SW480 (cell line): ENCODE data around the gene GAK.
A peak's percentile ranks its signal among the peaks of the same experiment; 100 is the strongest.
"Not testable (repeated sequence)": the region's sequence is repeated elsewhere in the genome, so short reads cannot be mapped to it uniquely, and the experiment has no call there.

Experiments used
- DNase-seq: peaks from one replicate; pipeline ENCODE4 v3.0.0-alpha.2; 2016; ENCODE audit warnings: low spot score

GAK gene

GRCh38 chr4:931960-932712, at the start of gene GAK, which contains the start of gene TMEM175:
GAK (minus strand) TSS chr4:932316; CDS start chr4:932187, 129 bp downstream.
TMEM175 (plus strand) TSS chr4:932460; CDS start chr4:947740, 15,280 bp downstream.
- peak; percentile 89 for DNase-seq

GRCh38 chr4:978957-979701, 47.0 kb upstream of the GAK start:
- DNase-seq, result no peak

- not testable (repeated sequence) for DNase-seq
Measured at GRCh38 chr4:976016-976415, 43.9 kb upstream of the GAK start.

- DNase-seq, result no peak
Measured at GRCh38 chr4:974668-975067, 42.6 kb upstream of the GAK start.

- DNase-seq, result peak; percentile 57
Measured at GRCh38 chr4:973431-974397, 41.6 kb upstream of the GAK start, which contains the start of gene DGKQ. DGKQ (minus strand) TSS chr4:973569; CDS start chr4:973482, 87 bp downstream.

- no peak for DNase-seq
Measured at GRCh38 chr4:972651-973424, 40.7 kb upstream of the GAK start.

- DNase-seq, result no peak
Measured at GRCh38 chr4:971666-972500, 39.8 kb upstream of the GAK start.

- DNase-seq, result no peak
Measured at GRCh38 chr4:970854-971520, 38.9 kb upstream of the GAK start.

GRCh38 chr4:970046-970745, 38.1 kb upstream of the GAK start:
- no peak for DNase-seq

GRCh38 chr4:968621-969394, 36.7 kb upstream of the GAK start:
- DNase-seq, result no peak

GRCh38 chr4:968221-968620, 36.1 kb upstream of the GAK start:
- DNase-seq, result no peak

GRCh38 chr4:967113-968104, 35.3 kb upstream of the GAK start:
- no peak for DNase-seq

GRCh38 chr4:966266-967112, 34.4 kb upstream of the GAK start:
- DNase-seq, result no peak

- DNase-seq, result no peak
Measured at GRCh38 chr4:965766-966134, 33.6 kb upstream of the GAK start.

GRCh38 chr4:965048-965765, 33.1 kb upstream of the GAK start:
- DNase-seq, result no peak
